Prostate gland (tissue), 2 donors: Measurements from ENCODE around the gene KCNQ5. TPM values are rescaled to one million over a fixed set of nuclear protein-coding genes. Genes with fewer than 3 reads are reported as not detected.
A peak's percentile ranks its signal among the peaks of the same experiment; 100 is the strongest.

Experiments
- DNase-seq: peaks from one replicate; pipeline ENCODE4 v3.0.0-alpha.2; 2019; ENCODE audit warnings: low spot score
- H3K27ac ChIP-seq, 2 donors: fragments of 200-600 bp; sonication (generic); 2 replicates each; pipeline ENCODE4 v1.5.1; 2017 to 2019
- H3K27me3 ChIP-seq: fragments of 200-600 bp; sonication (generic); replicated peaks from 2 replicates; pipeline ENCODE4 v1.5.1; 2019; ENCODE audit not compliant: insufficient read depth
- H3K36me3 ChIP-seq, 2 donors: fragments of 200-600 bp; sonication (generic); 1 replicate in 1 of 2; 2 replicates in 1 of 2; pipeline versions ENCODE4 v1.5.1 to v1.8.1; 2017 to 2019
- H3K4me1 ChIP-seq: fragments of 200-600 bp; sonication (generic); replicated peaks from 2 replicates; pipeline ENCODE4 v1.5.1; 2019
- H3K4me3 ChIP-seq, 2 donors: fragments of 200-600 bp; sonication (generic); 2 replicates each; pipeline ENCODE4 v1.5.1; 2017 to 2019
- H3K9me3 ChIP-seq: fragments of 200-600 bp; sonication (generic); 2 replicates; pipeline ENCODE4 v1.5.1; 2017
- POLR2A ChIP-seq: fragments of 450-650 bp; IDR thresholded peaks from one replicate; pipeline ENCODE4 v1.6.1; 2016; ENCODE audit warnings: antibody characterized with exemption, mild to moderate bottlenecking
- POLR2AphosphoS5 ChIP-seq: sonication (generic); formaldehyde crosslinking; IDR thresholded peaks from one replicate; pipeline ENCODE4 v1.6.1; 2017; ENCODE audit warnings: antibody characterized with exemption
- WGBS: methylation state at CpG from one replicate; pipeline ENCODE4 v1.1.5; 2018; 5-methylcytosine and 5-hydroxymethylcytosine counted together
- intact Hi-C: fragments of 100-400 bp; cut with DNase I; formaldehyde crosslinking; loops from one replicate; pipeline ENCODE4 v1.14.2; 2022
- total RNA-seq, 2 donors: library from RNA; depleted of rRNA; stranded (reverse); fragments of >200 nt; gene quantifications; one replicate each; pipeline ENCODE4 v1.1.0, GENCODE V29; 2016
- TF ChIP-seq, protein P1 (sequence below), 4 experiments: fragments of 200-600 bp in 2 of 4; fragments of 450-650 bp in 2 of 4; sonication (generic) in 2 of 4; IDR thresholded peaks; 1 replicate in 3 of 4; 2 replicates in 1 of 4; pipeline ENCODE4 v1.5.1; 2016 to 2019; ENCODE audit warnings: antibody characterized with exemption in 4 of 4, mild to moderate bottlenecking in 2 of 4, moderate library complexity in 2 of 4

KCNQ5 gene
- total RNA-seq, 2 donors from 2014 or later: 3.6 to 4.1 TPM

DNA sequence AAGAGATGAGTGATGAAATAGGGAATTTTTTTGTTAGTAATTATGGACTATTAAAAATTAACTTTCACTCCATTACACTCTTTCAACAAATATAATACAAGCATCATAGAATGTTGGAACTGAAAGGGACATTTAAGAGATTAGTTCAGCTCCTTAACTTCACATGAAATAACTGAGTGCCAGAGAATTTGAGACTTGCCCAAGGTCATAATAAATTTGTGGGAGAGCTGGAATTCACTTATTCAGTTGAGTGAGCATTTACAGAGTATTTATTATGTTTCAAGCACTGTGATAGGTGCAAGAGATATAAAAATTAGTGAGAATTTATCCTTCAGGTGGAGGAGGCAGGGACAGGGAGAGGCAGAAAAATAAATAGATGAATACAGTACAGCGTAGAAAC, 154.6 kb downstream of the KCNQ5 start:
- intact Hi-C loops: no loop called here
- no peak overlapping the region for H3K27ac ChIP-seq
- no peaks in the 10 kb centered on the region for H3K4me1 ChIP-seq
- H3K27me3 ChIP-seq: no peaks in the 10 kb centered on the region
- no peaks in the 10 kb centered on the region for H3K9me3 ChIP-seq
- WGBS: 42% methylated on average over 1 of the region's 1 CpG
- H3K36me3 ChIP-seq: no peaks in the 10 kb centered on the region
- TF ChIP-seq, protein P1, sequence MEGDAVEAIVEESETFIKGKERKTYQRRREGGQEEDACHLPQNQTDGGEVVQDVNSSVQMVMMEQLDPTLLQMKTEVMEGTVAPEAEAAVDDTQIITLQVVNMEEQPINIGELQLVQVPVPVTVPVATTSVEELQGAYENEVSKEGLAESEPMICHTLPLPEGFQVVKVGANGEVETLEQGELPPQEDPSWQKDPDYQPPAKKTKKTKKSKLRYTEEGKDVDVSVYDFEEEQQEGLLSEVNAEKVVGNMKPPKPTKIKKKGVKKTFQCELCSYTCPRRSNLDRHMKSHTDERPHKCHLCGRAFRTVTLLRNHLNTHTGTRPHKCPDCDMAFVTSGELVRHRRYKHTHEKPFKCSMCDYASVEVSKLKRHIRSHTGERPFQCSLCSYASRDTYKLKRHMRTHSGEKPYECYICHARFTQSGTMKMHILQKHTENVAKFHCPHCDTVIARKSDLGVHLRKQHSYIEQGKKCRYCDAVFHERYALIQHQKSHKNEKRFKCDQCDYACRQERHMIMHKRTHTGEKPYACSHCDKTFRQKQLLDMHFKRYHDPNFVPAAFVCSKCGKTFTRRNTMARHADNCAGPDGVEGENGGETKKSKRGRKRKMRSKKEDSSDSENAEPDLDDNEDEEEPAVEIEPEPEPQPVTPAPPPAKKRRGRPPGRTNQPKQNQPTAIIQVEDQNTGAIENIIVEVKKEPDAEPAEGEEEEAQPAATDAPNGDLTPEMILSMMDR (IDR thresholded peaks at IDR 0.05): no peak
- no peak for TF ChIP-seq POLR2AphosphoS5
- no peak for TF ChIP-seq POLR2A
- DNase-seq: no peak
- H3K4me3 ChIP-seq: no peak overlapping the region

DNA sequence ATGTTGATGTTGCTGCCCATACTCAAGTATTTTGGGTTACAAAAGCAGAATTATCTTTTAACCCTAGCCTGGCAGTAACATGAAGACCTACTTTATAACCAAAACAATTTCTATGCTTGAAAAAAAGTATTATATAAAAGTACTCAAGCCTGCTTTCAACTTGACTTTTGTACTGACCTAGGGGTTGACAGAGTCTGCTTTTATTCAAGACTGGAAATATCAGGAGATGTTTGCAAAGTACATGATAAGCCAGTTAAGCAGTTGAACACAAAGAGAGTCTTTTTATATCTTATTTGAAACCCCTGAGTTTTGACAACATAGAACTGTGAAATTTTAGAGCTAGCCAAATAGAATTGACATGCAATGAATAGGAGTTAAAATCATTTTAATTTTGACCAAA, 159.8 kb downstream of the KCNQ5 start:
- Histone ChIP-seq H3K27ac (no peak overlapping the region), H3K9me3 (no peaks in the 10 kb centered on the region), H3K4me1 (no peaks in the 10 kb centered on the region), H3K36me3 (no peaks in the 10 kb centered on the region), H3K4me3 (no peak overlapping the region), H3K27me3 (no peaks in the 10 kb centered on the region)
- no peak for DNase-seq
- intact Hi-C loops: no loop called here
- TF ChIP-seq POLR2A (no peak), POLR2AphosphoS5 (no peak)
- TF ChIP-seq, protein P1 (IDR thresholded peaks at IDR 0.05): no peak

DNA sequence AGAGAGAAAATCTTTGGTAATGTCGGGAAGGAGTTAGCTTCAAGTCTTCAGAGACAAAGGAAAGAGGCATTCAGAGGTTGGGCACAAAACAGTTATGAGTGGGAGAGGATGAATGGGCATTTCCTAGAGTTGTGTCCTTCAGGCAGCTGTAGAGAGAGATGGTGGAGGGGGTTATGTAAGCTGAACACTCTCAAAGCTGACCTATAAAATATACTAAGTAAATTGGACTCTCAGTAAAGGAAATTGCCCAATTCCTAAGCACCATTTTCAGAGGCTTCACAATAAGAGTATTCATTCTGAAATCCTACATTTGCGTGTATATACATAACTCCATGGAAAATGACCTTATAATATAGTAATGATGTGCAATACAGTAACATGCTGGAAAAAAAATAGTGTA, 161.2 kb downstream of the KCNQ5 start:
- H3K4me3 ChIP-seq: no peak overlapping the region
- H3K4me1 ChIP-seq: no peaks in the 10 kb centered on the region
- WGBS: 49% methylated on average over 2 of the region's 2 CpGs
- H3K36me3 ChIP-seq: no peaks in the 10 kb centered on the region
- TF ChIP-seq, protein P1 (IDR thresholded peaks at IDR 0.05): no peak
- TF ChIP-seq POLR2A (no peak), POLR2AphosphoS5 (no peak)
- no peaks in the 10 kb centered on the region for H3K27me3 ChIP-seq
- intact Hi-C loops: no loop called here
- H3K27ac ChIP-seq: no peak overlapping the region
- H3K9me3 ChIP-seq: no peaks in the 10 kb centered on the region
- no peak for DNase-seq

DNA sequence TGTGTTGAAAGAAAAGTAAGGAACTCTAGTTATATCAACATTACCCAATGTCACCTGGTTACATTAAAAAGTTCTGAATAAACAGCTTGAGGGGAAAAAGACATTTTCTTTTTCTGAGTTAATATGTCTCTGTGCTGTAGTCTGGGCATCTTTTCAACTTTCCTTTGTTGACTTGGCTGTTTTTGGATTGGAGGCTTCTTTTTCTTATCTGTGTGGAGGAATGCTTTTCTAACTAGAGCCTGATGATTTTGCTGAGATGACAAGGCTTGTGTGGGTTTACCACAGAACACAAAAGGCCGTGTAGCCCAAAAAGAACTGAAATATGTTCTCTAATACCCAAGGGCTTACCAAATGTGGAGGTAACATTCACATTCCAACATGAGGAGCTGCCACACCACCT, 161.8 kb downstream of the KCNQ5 start:
- Histone ChIP-seq H3K27ac (peak overlapping the region in 1 of 2 donors; percentile 28), H3K9me3 (no peaks in the 10 kb centered on the region), H3K27me3 (no peaks in the 10 kb centered on the region), H3K4me1 (no peaks in the 10 kb centered on the region), H3K36me3 (no peaks in the 10 kb centered on the region), H3K4me3 (no peak overlapping the region)
- no peak for TF ChIP-seq POLR2A
- peak; percentile 20 for TF ChIP-seq POLR2AphosphoS5
- TF ChIP-seq, protein P1 (IDR thresholded peaks at IDR 0.05): no peak
- DNase-seq: peak; percentile 18
- intact Hi-C loops: no loop called here
- 13% methylated on average over 1 of the region's 1 CpG for WGBS

DNA sequence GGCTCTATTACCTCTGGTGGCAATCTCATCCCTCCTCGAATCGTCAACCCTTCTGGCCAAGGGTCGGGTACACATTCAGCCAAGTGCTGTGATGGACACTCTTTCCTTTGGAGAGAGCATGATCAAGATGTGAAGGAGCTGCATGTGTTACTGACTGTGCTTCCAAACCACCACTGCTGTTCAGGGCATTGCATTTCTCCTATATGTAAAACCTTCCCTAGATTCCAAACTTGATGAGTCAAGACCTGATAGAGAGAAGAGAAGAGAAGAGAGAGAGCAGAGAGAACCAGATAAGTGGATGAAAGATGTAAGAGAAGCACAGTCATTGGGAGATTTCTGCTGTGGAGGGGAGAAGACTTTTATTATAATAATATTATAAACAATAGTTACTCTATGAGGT, 162.2 kb downstream of the KCNQ5 start:
- Histone ChIP-seq H3K36me3 (no peaks in the 10 kb centered on the region), H3K4me3 (no peak overlapping the region), H3K27me3 (no peaks in the 10 kb centered on the region), H3K9me3 (no peaks in the 10 kb centered on the region), H3K4me1 (no peaks in the 10 kb centered on the region), H3K27ac (peak overlapping the region in 1 of 2 donors; percentile 28)
- DNase-seq: no peak
- 32% methylated on average over 3 of the region's 3 CpGs for WGBS
- TF ChIP-seq, protein P1 (IDR thresholded peaks at IDR 0.05): no peak
- TF ChIP-seq POLR2A (no peak), POLR2AphosphoS5 (no peak)
- intact Hi-C loops: no loop called here
